ENCODE data around the gene GABARAP.
"Not testable (repeated sequence)": the region's sequence is repeated elsewhere in the genome, so short reads cannot be mapped to it uniquely, and the experiment has no call there.

Gene GABARAP

GRCh38 chr17:7260651-7261378 lies 18.6 kb upstream of the GABARAP start:
- no peak for DNase-seq

GRCh38 chr17:7260151-7260550 lies 17.9 kb upstream of the GABARAP start:
- no peak for DNase-seq

GRCh38 chr17:7259555-7259889 lies 17.3 kb upstream of the GABARAP start:
- no peak for DNase-seq

- DNase-seq = no peak
Observed at GRCh38 chr17:7258731-7259554, 16.7 kb upstream of the GABARAP start.

- DNase-seq = no peak
Observed at GRCh38 chr17:7256766-7257456, 14.7 kb upstream of the GABARAP start.

GRCh38 chr17:7254511-7254910 lies 12.3 kb upstream of the GABARAP start:
- DNase-seq = no peak

- no peak for DNase-seq
Observed at GRCh38 chr17:7253082-7253481, 10.8 kb upstream of the GABARAP start.

GRCh38 chr17:7252176-7253043 lies 10.2 kb upstream of the GABARAP start, which contains the start of gene ELP5:
ELP5 (plus strand) TSS chr17:7252215; CDS start chr17:7252551, 336 bp downstream.
- peak; percentile 74 for DNase-seq

GRCh38 chr17:7251661-7252175 lies 9.5 kb upstream of the GABARAP start, which contains the start of gene CTDNEP1:
CTDNEP1 (minus strand) TSS chr17:7251734; CDS start chr17:7251296, 438 bp downstream.
- DNase-seq = peak; percentile 91

GRCh38 chr17:7250695-7251627 lies 8.7 kb upstream of the GABARAP start:
- no peak for DNase-seq

- DNase-seq = no peak
Observed at GRCh38 chr17:7249830-7250229, 7.6 kb upstream of the GABARAP start.

GRCh38 chr17:7249214-7249613 lies 7.0 kb upstream of the GABARAP start:
- no peak for DNase-seq

GRCh38 chr17:7248796-7249195 lies 6.5 kb upstream of the GABARAP start:
- no peak for DNase-seq

- no peak for DNase-seq
Observed at GRCh38 chr17:7246779-7247178, 4.5 kb upstream of the GABARAP start.

GRCh38 chr17:7243838-7244237 lies 1.6 kb upstream of the GABARAP start:
- DNase-seq = not testable (repeated sequence)

- no peak for DNase-seq
Observed at GRCh38 chr17:7243453-7243729, 1.1 kb upstream of the GABARAP start.

GRCh38 chr17:7242717-7243452 lies 636 bp upstream of the GABARAP start:
- peak; percentile 59 for DNase-seq

- no peak for DNase-seq
Observed at GRCh38 chr17:7241090-7241733, 1.0 kb downstream of the GABARAP start.

GRCh38 chr17:7240375-7240774 lies 1.9 kb downstream of the GABARAP start:
- no peak for DNase-seq
